Esophagus squamous epithelium (tissue), 4 donors: Measurements from ENCODE around the gene ZNF474.

ENCODE experiments used
- CTCF ChIP-seq, 6 experiments: fragments of 450-650 bp in 4 of 6; fragments of 200-600 bp in 2 of 6; sonication (generic) in 2 of 6; IDR thresholded peaks; one replicate each; pipeline ENCODE4 v1.5.1; 2016 to 2019; ENCODE audit warnings: antibody characterized with exemption in 6 of 6, mild to moderate bottlenecking in 4 of 6, moderate library complexity in 4 of 6
- POLR2A ChIP-seq, 4 donors: fragments of 450-650 bp; IDR thresholded peaks; one replicate each; pipeline ENCODE4 v1.6.1; 2017; ENCODE audit warnings: antibody characterized with exemption in 4 of 4, mild to moderate bottlenecking in 4 of 4, moderate library complexity in 3 of 4

GRCh38 chr5:122114501-122114900, 14.8 kb upstream of the ZNF474 start:
- no peak for TF ChIP-seq CTCF (IDR thresholded peaks at IDR 0.05)
- TF ChIP-seq POLR2A (IDR thresholded peaks at IDR 0.05): no peak
